ENCODE measurements around the gene APOA1.

APOA1 gene

GRCh38 chr11:116860303-116860702, 22.9 kb upstream of the APOA1 start:
- DNase-seq (ENCODE audit: low read depth): no peak
- TF ChIP-seq CTCF (IDR thresholded peaks at IDR 0.05; ENCODE audit: insufficient read depth, low read depth, low read length, missing control alignments): no peak
- no peak overlapping the region for H3K4me3 ChIP-seq (ENCODE audit: low read length)

GRCh38 chr11:116859175-116859574, 21.8 kb upstream of the APOA1 start:
- no peak overlapping the region for H3K4me3 ChIP-seq (ENCODE audit: low read length)
- no peak for DNase-seq (ENCODE audit: low read depth)
- no peak for TF ChIP-seq CTCF (IDR thresholded peaks at IDR 0.05; ENCODE audit: insufficient read depth, low read depth, low read length, missing control alignments)

- no peak overlapping the region for H3K4me3 ChIP-seq (ENCODE audit: low read length)
- DNase-seq (ENCODE audit: low read depth): no peak
- no peak for TF ChIP-seq CTCF (IDR thresholded peaks at IDR 0.05; ENCODE audit: insufficient read depth, low read depth, low read length, missing control alignments)
Observed at GRCh38 chr11:116857936-116858335, 20.5 kb upstream of the APOA1 start.

- no peak overlapping the region for H3K4me3 ChIP-seq (ENCODE audit: low read length)
- DNase-seq (ENCODE audit: low read depth): no peak
- no peak for TF ChIP-seq CTCF (IDR thresholded peaks at IDR 0.05; ENCODE audit: insufficient read depth, low read depth, low read length, missing control alignments)
Observed at GRCh38 chr11:116857316-116857715, 19.9 kb upstream of the APOA1 start.

GRCh38 chr11:116856423-116856822, 19.0 kb upstream of the APOA1 start:
- no peak overlapping the region for H3K4me3 ChIP-seq (ENCODE audit: low read length)
- TF ChIP-seq CTCF (IDR thresholded peaks at IDR 0.05; ENCODE audit: insufficient read depth, low read depth, low read length, missing control alignments): no peak
- no peak for DNase-seq (ENCODE audit: low read depth)

- TF ChIP-seq CTCF (IDR thresholded peaks at IDR 0.05; ENCODE audit: insufficient read depth, low read depth, low read length, missing control alignments): no peak
- H3K4me3 ChIP-seq (ENCODE audit: low read length): no peak overlapping the region
- DNase-seq (ENCODE audit: low read depth): no peak
Observed at GRCh38 chr11:116855413-116855812, 18.0 kb upstream of the APOA1 start.

GRCh38 chr11:116853461-116854073, 16.1 kb upstream of the APOA1 start:
- TF ChIP-seq CTCF (IDR thresholded peaks at IDR 0.05; ENCODE audit: insufficient read depth, low read depth, low read length, missing control alignments): no peak
- peak; percentile 87 for DNase-seq (ENCODE audit: low read depth)
- H3K4me3 ChIP-seq (ENCODE audit: low read length): no peak overlapping the region

All from epithelial cell of esophagus (primary cell).